ENCODE measurements around the gene GPR155.

DNA sequence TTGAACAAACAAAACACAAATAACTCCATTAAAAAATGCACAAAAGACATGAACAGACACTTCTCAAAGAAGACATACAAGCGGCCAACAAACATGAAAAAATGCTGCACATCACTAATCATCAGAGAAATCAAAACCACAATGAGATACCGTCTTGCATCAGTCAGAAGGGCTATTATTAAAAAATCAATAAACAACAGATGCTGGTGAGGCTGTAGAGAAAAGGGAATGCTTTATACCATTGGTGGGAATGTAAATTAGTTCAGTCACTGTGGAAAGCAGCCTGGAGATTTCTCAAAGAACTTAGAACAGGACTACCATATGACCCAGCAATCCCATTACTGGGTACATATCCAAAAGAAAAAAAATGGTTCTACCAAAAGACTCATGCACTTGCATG, 37.8 kb downstream of the GPR155 start:
- no peak for TF ChIP-seq CTCF (optimal IDR thresholded peaks at IDR 0.05 in 1 of 3, IDR thresholded peaks at IDR 0.05 in 1 of 3, conservative IDR thresholded peaks at IDR 0.05 in 1 of 3; ENCODE audit: extremely low read depth in 1 of 3, insufficient read depth in 2 of 3, low read length in 3 of 3)
- TF ChIP-seq EZH2 (IDR thresholded peaks at IDR 0.05; ENCODE audit: low read length) = no peak

All from keratinocyte (primary cell).